ENCODE data around the gene RNF212B. TPM values are rescaled to one million over a fixed set of nuclear protein-coding genes. Genes with fewer than 3 reads are reported as not detected.
A peak's percentile ranks its signal among the peaks of the same experiment; 100 is the strongest.

The RNF212B gene
- total RNA-seq, 4 donors from 2014 or later = not detected

- DNase-seq = no peak
- peak overlapping the region; percentile 58 to 79 for H3K4me3 ChIP-seq
- peaks cover 0 to 22% of the 10 kb centered on the region in 2 donors for H3K4me1 ChIP-seq
- TF ChIP-seq POLR2A (IDR thresholded peaks at IDR 0.05) = no peak
- TF ChIP-seq CTCF (IDR thresholded peaks at IDR 0.05) = no peak
- no peaks in the 10 kb centered on the region for H3K27me3 ChIP-seq
- H3K36me3 ChIP-seq = no peaks in the 10 kb centered on the region
- no peaks in the 10 kb centered on the region for H3K9me3 ChIP-seq
- peak overlapping the region; percentile 86 to 88 for H3K27ac ChIP-seq
- intact Hi-C loops (cut with DNase I; ENCODE audit: low total_unique reads) = no loop called here
Observed at GRCh38 chr14:23307146-23307530, 69.4 kb downstream of the RNF212B start.

GRCh38 chr14:23307687-23308644 lies 70.2 kb downstream of the RNF212B start:
- DNase-seq = no peak
- Histone ChIP-seq H3K27ac (peak overlapping the region; percentile 86 to 88), H3K9me3 (no peaks in the 10 kb centered on the region), H3K4me3 (peak overlapping the region; percentile 58 to 79), H3K27me3 (no peaks in the 10 kb centered on the region), H3K36me3 (no peaks in the 10 kb centered on the region), H3K4me1 (peaks cover 0 to 20% of the 10 kb centered on the region in 2 donors)
- intact Hi-C loops (cut with DNase I; ENCODE audit: low total_unique reads) = no loop called here
- TF ChIP-seq POLR2A (IDR thresholded peaks at IDR 0.05) = no peak
- no peak for TF ChIP-seq CTCF (IDR thresholded peaks at IDR 0.05)

GRCh38 chr14:23308721-23309445 lies 71.1 kb downstream of the RNF212B start:
- DNase-seq = no peak
- Histone ChIP-seq H3K36me3 (no peaks in the 10 kb centered on the region), H3K27ac (peak overlapping the region in 1 of 2 donors; percentile 17), H3K4me3 (no peak overlapping the region), H3K9me3 (no peaks in the 10 kb centered on the region), H3K27me3 (no peaks in the 10 kb centered on the region), H3K4me1 (peaks cover 0 to 16% of the 10 kb centered on the region in 2 donors)
- intact Hi-C loops (cut with DNase I; ENCODE audit: low total_unique reads) = no loop called here
- TF ChIP-seq CTCF (IDR thresholded peaks at IDR 0.05) (no peak), POLR2A (IDR thresholded peaks at IDR 0.05) (no peak)

GRCh38 chr14:23310546-23310945 lies 72.8 kb downstream of the RNF212B start:
- Histone ChIP-seq H3K4me1 (peaks cover 0 to 16% of the 10 kb centered on the region in 2 donors), H3K36me3 (no peaks in the 10 kb centered on the region), H3K9me3 (no peaks in the 10 kb centered on the region), H3K27me3 (no peaks in the 10 kb centered on the region), H3K27ac (no peak overlapping the region), H3K4me3 (no peak overlapping the region)
- intact Hi-C loops (cut with DNase I; ENCODE audit: low total_unique reads) = no loop called here
- DNase-seq = no peak
- TF ChIP-seq CTCF (IDR thresholded peaks at IDR 0.05) (no peak), POLR2A (IDR thresholded peaks at IDR 0.05) (no peak)

GRCh38 chr14:23316300-23316699 lies 78.6 kb downstream of the RNF212B start:
- intact Hi-C loops (cut with DNase I; ENCODE audit: low total_unique reads) = no loop called here
- no peaks in the 10 kb centered on the region for H3K4me1 ChIP-seq
- H3K9me3 ChIP-seq = no peaks in the 10 kb centered on the region
- H3K27me3 ChIP-seq = no peaks in the 10 kb centered on the region
- H3K27ac ChIP-seq = no peak overlapping the region
- H3K36me3 ChIP-seq = no peaks in the 10 kb centered on the region
- no peak overlapping the region for H3K4me3 ChIP-seq
- DNase-seq = no peak
- TF ChIP-seq CTCF (IDR thresholded peaks at IDR 0.05) (no peak), POLR2A (IDR thresholded peaks at IDR 0.05) (no peak)
